ENCODE data around the gene WDR27.
A peak's percentile ranks its signal among the peaks of the same experiment; 100 is the strongest.

Gene WDR27

GRCh38 chr6:169592558-169592957, 109.3 kb downstream of the WDR27 start:
- DNase-seq (ENCODE audit: low spot score): no peak

- no peak for DNase-seq (ENCODE audit: low spot score)
These were observed 110.2 kb downstream of the WDR27 start for GRCh38 chr6:169591616-169592015.

- DNase-seq (ENCODE audit: low spot score): no peak
These were observed 111.4 kb downstream of the WDR27 start for GRCh38 chr6:169590376-169590939.

GRCh38 chr6:169589699-169590257, 112.1 kb downstream of the WDR27 start:
- peak; percentile 13 for DNase-seq (ENCODE audit: low spot score)

GRCh38 chr6:169589293-169589692, 112.5 kb downstream of the WDR27 start:
- DNase-seq (ENCODE audit: low spot score): peak; percentile 2

- no peak for DNase-seq (ENCODE audit: low spot score)
These were observed 113.9 kb downstream of the WDR27 start for GRCh38 chr6:169587975-169588374.

GRCh38 chr6:169583886-169584541, 117.8 kb downstream of the WDR27 start:
- DNase-seq (ENCODE audit: low spot score): no peak

- no peak for DNase-seq (ENCODE audit: low spot score)
These were observed 122.3 kb downstream of the WDR27 start for GRCh38 chr6:169579407-169580111.

- no peak for DNase-seq (ENCODE audit: low spot score)
These were observed 123.9 kb downstream of the WDR27 start for GRCh38 chr6:169577974-169578373.

GRCh38 chr6:169577236-169577635, 124.6 kb downstream of the WDR27 start:
- no peak for DNase-seq (ENCODE audit: low spot score)

- DNase-seq (ENCODE audit: low spot score): no peak
These were observed 126.0 kb downstream of the WDR27 start for GRCh38 chr6:169575821-169576220.

GRCh38 chr6:169575365-169575764, 126.5 kb downstream of the WDR27 start:
- no peak for DNase-seq (ENCODE audit: low spot score)

GRCh38 chr6:169574420-169574819, 127.4 kb downstream of the WDR27 start:
- no peak for DNase-seq (ENCODE audit: low spot score)

GRCh38 chr6:169573883-169574282, 127.9 kb downstream of the WDR27 start:
- no peak for DNase-seq (ENCODE audit: low spot score)

GRCh38 chr6:169571123-169571962, 130.5 kb downstream of the WDR27 start:
- DNase-seq (ENCODE audit: low spot score): no peak

GRCh38 chr6:169568314-169569087, 133.3 kb downstream of the WDR27 start:
- no peak for DNase-seq (ENCODE audit: low spot score)

GRCh38 chr6:169567819-169568218, 134.0 kb downstream of the WDR27 start:
- no peak for DNase-seq (ENCODE audit: low spot score)

- no peak for DNase-seq (ENCODE audit: low spot score)
These were observed 134.7 kb downstream of the WDR27 start for GRCh38 chr6:169566961-169567750.

- no peak for DNase-seq (ENCODE audit: low spot score)
These were observed 135.5 kb downstream of the WDR27 start for GRCh38 chr6:169566319-169566718.

GRCh38 chr6:169564453-169565240, 137.2 kb downstream of the WDR27 start:
- DNase-seq (ENCODE audit: low spot score): no peak

All from globus pallidus (tissue), 1 donor.